ENCODE data around the gene PLCB4.

PLCB4 gene

GRCh38 chr20:9390441-9390840 is 321.6 kb downstream of the PLCB4 start:
- no peak for TF ChIP-seq CTCF (IDR thresholded peaks at IDR 0.05; ENCODE audit: insufficient read depth, low read length)

GRCh38 chr20:9392892-9393857 is 324.3 kb downstream of the PLCB4 start:
- Histone ChIP-seq H3K27ac (replicated peaks) (no peak overlapping the region), H3K27me3 (ENCODE audit: insufficient read depth, poor library complexity, severe bottlenecking) (peaks cover 2% of the 10 kb centered on the region), H3K4me3 (replicated peaks; ENCODE audit: insufficient read depth, low read length) (no peak overlapping the region)
- DNase-seq (ENCODE audit: low read depth in 1 of 2, low spot score in 1 of 2), result peak; percentile 38 to 50
- no peak for TF ChIP-seq POLR2AphosphoS5 (IDR thresholded peaks at IDR 0.05; ENCODE audit: low read depth)
- peak; percentile 76 for TF ChIP-seq CTCF (IDR thresholded peaks at IDR 0.05; ENCODE audit: insufficient read depth, low read length)

More at GRCh38 chr20:9390441-9390840, 321.6 kb downstream of the PLCB4 start:
- H3K27me3 ChIP-seq (ENCODE audit: insufficient read depth, poor library complexity, severe bottlenecking), result peaks cover 2% of the 10 kb centered on the region
- no peak overlapping the region for H3K27ac ChIP-seq (replicated peaks)
- DNase-seq (ENCODE audit: low read depth in 1 of 2, low spot score in 1 of 2), result no peak
- no peak overlapping the region for H3K4me3 ChIP-seq (replicated peaks; ENCODE audit: insufficient read depth, low read length)

- Histone ChIP-seq H3K27ac (replicated peaks) (no peak overlapping the region), H3K27me3 (ENCODE audit: insufficient read depth, poor library complexity, severe bottlenecking) (no peaks in the 10 kb centered on the region), H3K4me3 (replicated peaks; ENCODE audit: insufficient read depth, low read length) (no peak overlapping the region)
- DNase-seq (ENCODE audit: low read depth in 1 of 2, low spot score in 1 of 2), result no peak
- TF ChIP-seq POLR2AphosphoS5 (IDR thresholded peaks at IDR 0.05; ENCODE audit: low read depth), result no peak
Measured at GRCh38 chr20:9395971-9396370, 327.1 kb downstream of the PLCB4 start.

GRCh38 chr20:9397928-9398327 is 329.0 kb downstream of the PLCB4 start:
- Histone ChIP-seq H3K27ac (replicated peaks) (no peak overlapping the region), H3K4me3 (replicated peaks; ENCODE audit: insufficient read depth, low read length) (no peak overlapping the region), H3K27me3 (ENCODE audit: insufficient read depth, poor library complexity, severe bottlenecking) (no peaks in the 10 kb centered on the region)
- no peak for TF ChIP-seq POLR2AphosphoS5 (IDR thresholded peaks at IDR 0.05; ENCODE audit: low read depth)
- TF ChIP-seq SPI1 (IDR thresholded peaks at IDR 0.05; ENCODE audit: borderline replicate concordance, low read depth), result peak; percentile 61
- DNase-seq (ENCODE audit: low read depth in 1 of 2, low spot score in 1 of 2), result peak in 1 of 2 experiments; percentile 91

GRCh38 chr20:9398882-9399281 is 330.0 kb downstream of the PLCB4 start:
- Histone ChIP-seq H3K27me3 (ENCODE audit: insufficient read depth, poor library complexity, severe bottlenecking) (no peaks in the 10 kb centered on the region), H3K4me3 (replicated peaks; ENCODE audit: insufficient read depth, low read length) (no peak overlapping the region), H3K27ac (replicated peaks) (no peak overlapping the region)
- no peak for TF ChIP-seq SPI1 (IDR thresholded peaks at IDR 0.05; ENCODE audit: borderline replicate concordance, low read depth)
- no peak for TF ChIP-seq CTCF (IDR thresholded peaks at IDR 0.05; ENCODE audit: insufficient read depth, low read length)
- no peak for TF ChIP-seq REST (IDR thresholded peaks at IDR 0.05; ENCODE audit: insufficient replicate concordance, low read depth)
- TF ChIP-seq POLR2AphosphoS5 (IDR thresholded peaks at IDR 0.05; ENCODE audit: low read depth), result no peak
- no peak for TF ChIP-seq GABPA (IDR thresholded peaks at IDR 0.05; ENCODE audit: low read depth)
- DNase-seq (ENCODE audit: low read depth in 1 of 2, low spot score in 1 of 2), result no peak
